Heart left ventricle (tissue), 16 donors: Measurements from ENCODE around the gene NAA38. TPM values are rescaled to one million over a fixed set of nuclear protein-coding genes. Genes with fewer than 3 reads are reported as not detected.

Source experiments
- ATAC-seq, 4 donors: fragments of 200-7000 bp; cut with Tn5 transposase; one replicate each; pipeline ENCODE4 v1.9.1; 2020 to 2022; ENCODE audit warnings: moderate library complexity in 4 of 4, mild to moderate bottlenecking in 3 of 4, moderate number of reproducible peaks in 1 of 4
- DNase-seq, 5 donors: peaks; one replicate each; pipeline ENCODE4 v3.0.0-alpha.2; 2020
- H3K27ac ChIP-seq, 12 donors: fragments of 200-600 bp; sonication (generic) in 4 of 12; one replicate each; pipeline versions ENCODE4 v1.5.0 to v1.8.0; 2016 to 2022; ENCODE audit warnings: mild to moderate bottlenecking in 2 of 12
- H3K27me3 ChIP-seq, 9 donors: fragments of 200-600 bp; sonication (generic) in 2 of 9; one replicate each; pipeline versions ENCODE4 v1.5.1 to v1.8.0; 2016 to 2022; ENCODE audit warnings: mild to moderate bottlenecking in 3 of 9
- H3K36me3 ChIP-seq, 9 donors: fragments of 200-600 bp; sonication (generic) in 2 of 9; one replicate each; pipeline versions ENCODE4 v1.5.0 to v1.8.0; 2018 to 2022; ENCODE audit warnings: mild to moderate bottlenecking in 2 of 9
- H3K4me1 ChIP-seq, 12 donors: fragments of 200-600 bp; sonication (generic) in 4 of 12; one replicate each; pipeline versions ENCODE4 v1.5.0 to v1.8.0; 2016 to 2022; ENCODE audit warnings: mild to moderate bottlenecking in 3 of 12
- H3K4me3 ChIP-seq, 12 donors: fragments of 200-600 bp; sonication (generic) in 4 of 12; one replicate each; pipeline versions ENCODE4 v1.5.0 to v1.8.0; 2017 to 2022; ENCODE audit warnings: mild to moderate bottlenecking in 9 of 12, moderate library complexity in 4 of 12
- H3K9me3 ChIP-seq, 12 donors: fragments of 200-600 bp; sonication (generic) in 4 of 12; one replicate each; pipeline versions ENCODE4 v1.5.0 to v1.8.0; 2016 to 2022; ENCODE audit warnings: mild to moderate bottlenecking in 1 of 12
- CTCF ChIP-seq, 12 donors: fragments of 200-600 bp; sonication (generic) in 4 of 12; IDR thresholded peaks; one replicate each; pipeline versions ENCODE4 v1.5.0 to v1.8.0; 2018 to 2022; ENCODE audit warnings: antibody characterized with exemption in 12 of 12, mild to moderate bottlenecking in 5 of 12
- POLR2A ChIP-seq, 2 donors: fragments of 450-650 bp; IDR thresholded peaks; one replicate each; pipeline ENCODE4 v1.6.1; 2017; ENCODE audit warnings: antibody characterized with exemption in 2 of 2, mild to moderate bottlenecking in 2 of 2, moderate library complexity in 2 of 2
- WGBS, 4 donors: extraction: QIAGEN DNeasy Blood & Tissue Kit in 2 of 4; methylation state at CpG; one replicate each; pipeline versions ENCODE4 v1.1.5 to v1.1.7; 2013 to 2018; 5-methylcytosine and 5-hydroxymethylcytosine counted together
- intact Hi-C, 10 donors: fragments of 100-400 bp; cut with DNase I; formaldehyde crosslinking; loops; one replicate each; pipeline versions ENCODE4 v1.11.1 to v1.14.2; 2022
- long read RNA-seq, 3 donors: library from polyadenylated mRNA; unstranded; transcript quantifications; one replicate each; pipeline ENCODE4 v2.0.0, GENCODE V29; 2020 to 2021
- polyA plus RNA-seq, 2 donors: library from polyadenylated mRNA; stranded (reverse); fragments of 200-250 nt; gene quantifications; one replicate each; pipeline ENCODE4 v1.2.3, GENCODE V29; 2013
- total RNA-seq, 9 donors: library from RNA; depleted of rRNA in 2 of 9; stranded (reverse); fragments of >200 nt in 2 of 9; fragmentation: NEBNext Ultra II Directional in 3 of 9; extraction: Animal tissue kit (Norgen Biotek cat#: 25700) in 3 of 9; gene quantifications; one replicate each; pipeline versions ENCODE4 v1.1.0 to v1.2.4, GENCODE V29; 2016 to 2023
- donor health status: ischemic (EF 13 %, LVEDD 7.1; RV severe dilation, severe dysfunction).
- donor health status: healthy with polysubstance abuse.
- donor health status: DM: no; HTN: yes; CAD: no.
- donor health status: DM: no; HTN: no; CAD: no.
- donor health status: ischemic (EF 25% LVEDD 6.9; RV normal size, moderate dysfunction).
- donor health status: ischemic (EF 25% LVEDD 5.7; RV mildly dilated, moderate dysfunction).
- donor health status: healthy.
- donor health status: DM: yes; HTN: yes; CAD: no.
- donor health status: ischemic (EF 35%, LVEDD 5.7; RV mildly dilated, moderate dysfunction).
- donor health status: nonischemic (EF 11% LVEDD 7.7; RV severe dilation, severe dysfunction).
- donor health status: DM: yes; HTN: yes; CAD: no.
- donor health status: PGD.
- donor health status: ischemic (EF 29% LVEDD 5.4; RV normal size, mild dysfunction).
- donor health status: nonischemic (EF 23%, LVEDD 6.1; RV moderate dilation, normal function).

Gene NAA38
- 100 to 1,000 TPM in 1 of 9 donors, 10 to 100 TPM in 8; 60.9 to 141 (median 72.4) TPM for total RNA-seq
- polyA plus RNA-seq, result 100 to 1,000 TPM in 1 of 2 donors, 10 to 100 TPM in 1; 75.2 to 179 TPM
- long read RNA-seq, donor 1, transcript NAA38-201 (2 exons, 999 nt), result major isoform, 21 of 48 reads
- long read RNA-seq, donor 1, transcript NAA38-205 (3 exons, 852 nt), result minor isoform, 15 of 48 reads
- long read RNA-seq, donor 1, partial matches to known transcripts, result 0 of 48 reads
- long read RNA-seq, donor 1, other reads (novel, unspliced or antisense), result 6 of 48 reads
- long read RNA-seq, donor 2, transcript NAA38-201 (2 exons, 999 nt), result major isoform, 10 of 21 reads
- long read RNA-seq, donor 2, transcript NAA38-205 (3 exons, 852 nt), result minor isoform, 6 of 21 reads
- long read RNA-seq, donor 2, partial matches to known transcripts, result 0 of 21 reads
- long read RNA-seq, donor 2, other reads (novel, unspliced or antisense), result 4 of 21 reads
- long read RNA-seq, donor 3, transcript NAA38-205 (3 exons, 852 nt), result major isoform, 11 of 30 reads
- long read RNA-seq, donor 3, transcript NAA38-201 (2 exons, 999 nt), result major isoform, 11 of 30 reads
- long read RNA-seq, donor 3, partial matches to known transcripts, result 1 of 30 reads
- long read RNA-seq, donor 3, other reads (novel, unspliced or antisense), result 1 of 30 reads

DNA sequence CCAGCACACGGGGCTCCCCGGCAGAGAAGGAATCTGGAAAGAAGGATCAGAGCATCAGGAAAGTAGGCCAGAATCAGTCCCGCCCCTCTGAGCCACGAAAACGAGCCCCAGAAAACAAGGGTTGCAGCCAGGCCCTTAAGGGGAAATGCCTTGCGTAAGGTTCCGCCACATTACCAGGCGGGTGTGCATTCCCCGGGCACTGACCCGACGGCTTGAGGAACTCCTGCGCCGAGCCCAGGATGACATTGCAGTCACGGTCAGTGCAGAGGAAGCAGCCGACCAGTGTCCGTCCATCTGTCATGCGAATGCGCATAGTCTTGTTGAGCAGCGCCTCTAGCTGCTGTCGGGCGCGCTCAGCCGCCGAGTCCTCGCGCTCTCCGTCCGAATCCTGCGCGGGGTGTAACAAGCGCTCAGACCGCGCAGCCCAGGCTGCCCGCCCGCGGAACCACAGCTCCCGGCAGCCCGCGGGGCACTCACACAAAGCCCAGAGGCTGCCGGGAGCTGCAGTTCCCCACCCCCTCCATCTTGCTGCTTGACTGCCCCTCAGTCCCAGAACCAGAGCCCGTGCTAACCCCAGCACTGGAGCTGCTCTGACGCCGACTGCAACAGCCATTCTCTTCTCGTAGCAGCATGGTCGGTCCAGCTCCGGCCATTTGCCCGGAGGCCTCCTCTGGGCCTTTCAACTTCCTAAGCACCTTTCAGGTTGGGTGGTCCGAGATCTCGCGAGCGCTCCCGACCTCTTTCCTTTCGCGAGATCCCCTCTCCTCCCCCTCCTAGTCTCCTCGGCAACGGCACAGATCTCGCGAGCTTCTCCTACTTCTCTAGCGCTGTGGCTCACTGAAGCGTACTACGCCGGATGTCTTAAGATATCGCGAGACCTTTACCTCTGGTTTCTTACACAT, at the start of gene NAA38:
Gene NAA38, minus strand, starts transcription at position 749 of the 902 bp plus-strand sequence. Its CDS starts 96 bp downstream, at position 653.
- peaks cover 0 to 51% (median 29%) of the 10 kb centered on the region in 9 donors for H3K36me3 ChIP-seq

GRCh38 chr17:7903154-7904103, 46.1 kb upstream of the NAA38 start:
- WGBS, 4 donors, result 79 to 84% (median 81%) methylated on average over 22 of the region's 22 CpGs
- intact Hi-C loops, result loop anchor here in 1 of 10 donors (5.0 kb wide), 1 partner anchor 81 kb away; no protein-coding TSS in a partner anchor

More for the DNA sequence above, at the start of gene NAA38:
- DNase-seq (peak; percentile 96 to 98 (median 97)), ATAC-seq (peak; percentile 87 to 90 (median 90))
- Histone ChIP-seq H3K4me3 (peak within 1 kb of the TSS; percentile 39 to 85 (median 68)), H3K4me1 (peaks cover 0 to 45% (median 33%) of the 10 kb centered on the region in 12 donors), H3K27me3 (no peaks in the 10 kb centered on the region), H3K27ac (peak within 1 kb of the TSS; percentile 74 to 97 (median 92)), H3K9me3 (no peaks in the 10 kb centered on the region)
- TF ChIP-seq CTCF (IDR thresholded peaks at IDR 0.05) (peak in 10 of 12 donors; percentile 12 to 74 (median 44)), POLR2A (IDR thresholded peaks at IDR 0.05) (peak in 1 of 2 donors; percentile 32)
- intact Hi-C loops, result loop anchor here in 8 of 10 donors (1.0 to 10.0 kb wide), 10 partner anchors 20 to 298 kb away; partner anchors contain the start of genes KDM6B (in 2 of the 8), CHD3 (in 1 of the 8), KCNAB3 (in 1 of the 8) and PER1 (in 1 of the 8)
- WGBS, 4 donors, result 0 to 1% (median 1%) methylated on average over 44 to 64 of the region's 64 CpGs

More at GRCh38 chr17:7903154-7904103, 46.1 kb upstream of the NAA38 start:
- H3K27ac ChIP-seq, result no peak overlapping the region
- no peaks in the 10 kb centered on the region for H3K9me3 ChIP-seq
- no peaks in the 10 kb centered on the region for H3K4me1 ChIP-seq
- H3K4me3 ChIP-seq, result no peak overlapping the region
- peaks cover 0 to 100% (median 92%) of the 10 kb centered on the region in 9 donors for H3K36me3 ChIP-seq
- TF ChIP-seq CTCF (IDR thresholded peaks at IDR 0.05) (no peak), POLR2A (IDR thresholded peaks at IDR 0.05) (no peak)
- H3K27me3 ChIP-seq, result no peaks in the 10 kb centered on the region
- no peak for ATAC-seq
- no peak for DNase-seq
